ENCODE data around the gene BRPF1.

BRPF1 gene

GRCh38 chr3:9686703-9687102 is 44.8 kb upstream of the BRPF1 start:
- no peak for DNase-seq (ENCODE audit: low read depth)
- no peak for TF ChIP-seq CTCF (IDR thresholded peaks at IDR 0.05; ENCODE audit: low read depth, low read length, missing control alignments)
- in situ Hi-C loops (cut with HindIII; ENCODE audit: low sequenced_read_pairs): loop anchor here (25.0 kb wide), 1 partner anchor 199 kb away; no protein-coding TSS in a partner anchor
- no peak overlapping the region for H3K4me3 ChIP-seq (ENCODE audit: low read depth, low read length)

DNA sequence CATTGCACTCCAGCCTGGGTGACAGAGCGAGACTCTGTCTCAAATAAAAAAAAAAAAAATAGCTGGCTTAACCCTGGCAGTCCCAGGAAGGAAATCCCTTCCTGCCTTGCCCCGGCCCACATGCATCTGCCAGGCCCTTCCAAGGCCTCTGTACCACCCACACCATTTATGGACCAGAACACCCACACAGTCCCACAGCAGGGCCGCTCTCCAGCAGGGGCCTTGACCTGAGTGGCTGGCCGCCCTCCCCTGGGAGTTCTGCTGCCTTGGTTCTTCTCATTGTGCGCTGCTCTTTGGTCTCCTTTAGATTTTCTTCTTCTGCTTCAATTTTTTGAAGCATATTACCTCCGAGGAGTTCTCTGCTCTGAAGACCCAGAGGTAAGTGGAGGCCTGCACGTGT is 44.0 kb upstream of the BRPF1 start:
- no peak for DNase-seq (ENCODE audit: low read depth)
- no peak overlapping the region for H3K4me3 ChIP-seq (ENCODE audit: low read depth, low read length)
- TF ChIP-seq CTCF (IDR thresholded peaks at IDR 0.05; ENCODE audit: low read depth, low read length, missing control alignments): no peak
- in situ Hi-C loops (cut with HindIII; ENCODE audit: low sequenced_read_pairs): loop anchor here (25.0 kb wide), 1 partner anchor 200 kb away; no protein-coding TSS in a partner anchor

DNA sequence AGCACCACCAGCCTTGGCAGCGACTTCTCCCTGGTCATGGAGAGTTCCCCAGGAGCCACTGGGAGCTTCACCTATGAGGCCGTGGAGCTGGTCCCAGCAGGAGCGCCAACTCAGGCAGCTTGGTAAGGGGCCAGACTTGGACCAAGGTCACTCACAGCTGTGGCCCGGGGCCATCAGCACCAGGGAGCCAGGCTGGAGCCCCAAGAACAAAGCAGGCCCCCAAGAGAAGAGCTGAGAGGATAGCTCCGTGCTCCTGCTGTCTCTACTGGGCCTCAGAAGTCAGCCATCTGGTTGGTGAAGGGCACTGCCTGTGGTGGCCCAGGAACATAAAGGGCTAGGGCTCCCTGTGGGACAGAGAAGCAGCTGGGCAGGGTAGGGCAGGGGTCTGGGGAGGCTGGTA is 42.6 kb upstream of the BRPF1 start:
- DNase-seq (ENCODE audit: low read depth): no peak
- no peak overlapping the region for H3K4me3 ChIP-seq (ENCODE audit: low read depth, low read length)
- in situ Hi-C loops (cut with HindIII; ENCODE audit: low sequenced_read_pairs): loop anchor here (25.0 kb wide), 1 partner anchor 202 kb away; no protein-coding TSS in a partner anchor

DNA sequence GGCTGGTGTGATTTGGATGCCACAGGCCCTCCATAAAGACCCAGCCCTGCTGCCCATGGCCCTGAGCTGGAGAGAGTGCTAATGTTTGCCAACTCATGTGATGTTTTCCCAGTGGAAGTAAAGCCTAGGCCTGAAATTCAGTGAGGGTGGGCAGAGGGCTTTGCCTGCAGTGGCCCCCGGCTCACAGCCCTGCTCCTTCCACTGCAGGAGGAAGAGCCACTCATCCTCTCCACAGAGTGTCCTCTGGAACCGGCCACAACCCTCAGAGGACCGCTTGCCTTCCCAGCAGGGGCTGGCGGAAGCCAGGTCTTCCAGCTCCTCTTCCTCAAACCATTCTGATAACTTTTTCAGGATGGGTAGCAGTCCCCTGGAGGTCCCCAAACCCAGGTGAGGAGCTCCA is 41.8 kb upstream of the BRPF1 start:
- in situ Hi-C loops (cut with HindIII; ENCODE audit: low sequenced_read_pairs): loop anchor here (25.0 kb wide), 1 partner anchor 202 kb away; no protein-coding TSS in a partner anchor
- H3K4me3 ChIP-seq (ENCODE audit: low read depth, low read length): no peak overlapping the region
- TF ChIP-seq CTCF (IDR thresholded peaks at IDR 0.05; ENCODE audit: low read depth, low read length, missing control alignments): no peak
- no peak for DNase-seq (ENCODE audit: low read depth)

More for the DNA sequence above, 42.6 kb upstream of the BRPF1 start:
- no peak for TF ChIP-seq CTCF (IDR thresholded peaks at IDR 0.05; ENCODE audit: low read depth, low read length, missing control alignments)

- H3K4me3 ChIP-seq (ENCODE audit: low read depth, low read length): no peak overlapping the region
- in situ Hi-C loops (cut with HindIII; ENCODE audit: low sequenced_read_pairs): loop anchor here (25.0 kb wide), 1 partner anchor 203 kb away; no protein-coding TSS in a partner anchor
- DNase-seq (ENCODE audit: low read depth): no peak
- TF ChIP-seq CTCF (IDR thresholded peaks at IDR 0.05; ENCODE audit: low read depth, low read length, missing control alignments): no peak
Observed at GRCh38 chr3:9690451-9691450, 40.8 kb upstream of the BRPF1 start.

- no peak for DNase-seq (ENCODE audit: low read depth)
- TF ChIP-seq CTCF (IDR thresholded peaks at IDR 0.05; ENCODE audit: low read depth, low read length, missing control alignments): no peak
- in situ Hi-C loops (cut with HindIII; ENCODE audit: low sequenced_read_pairs): loop anchor here (25.0 kb wide), 1 partner anchor 204 kb away; no protein-coding TSS in a partner anchor
- H3K4me3 ChIP-seq (ENCODE audit: low read depth, low read length): no peak overlapping the region
Observed at GRCh38 chr3:9691636-9692035, 39.9 kb upstream of the BRPF1 start.

All from astrocyte of the cerebellum (primary cell).